Measurements from ENCODE around the gene GFRAL.

DNA sequence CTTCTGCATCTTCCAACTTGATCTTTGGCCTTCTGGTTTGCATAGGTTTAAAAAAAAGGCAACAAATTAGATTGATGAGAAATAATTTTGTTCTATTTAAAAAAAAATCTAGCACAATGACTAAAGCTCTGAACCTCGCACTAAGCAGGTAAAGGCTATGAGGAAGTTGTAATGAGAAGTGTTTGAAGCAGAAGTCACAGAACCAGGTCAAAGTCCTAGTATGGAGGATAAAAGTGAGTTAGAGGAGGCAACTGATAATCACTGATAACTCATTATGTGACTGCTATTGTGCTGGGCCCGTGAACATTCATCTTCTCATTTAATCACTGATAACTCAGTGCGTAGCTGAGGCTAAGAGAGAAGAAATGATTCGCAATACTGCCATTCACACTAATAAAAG is 46.1 kb upstream of the GFRAL start:
- TF ChIP-seq EZH2 (IDR thresholded peaks at IDR 0.05; ENCODE audit: low read length, unreplicated experiment) = no peak
- TF ChIP-seq, protein P1, sequence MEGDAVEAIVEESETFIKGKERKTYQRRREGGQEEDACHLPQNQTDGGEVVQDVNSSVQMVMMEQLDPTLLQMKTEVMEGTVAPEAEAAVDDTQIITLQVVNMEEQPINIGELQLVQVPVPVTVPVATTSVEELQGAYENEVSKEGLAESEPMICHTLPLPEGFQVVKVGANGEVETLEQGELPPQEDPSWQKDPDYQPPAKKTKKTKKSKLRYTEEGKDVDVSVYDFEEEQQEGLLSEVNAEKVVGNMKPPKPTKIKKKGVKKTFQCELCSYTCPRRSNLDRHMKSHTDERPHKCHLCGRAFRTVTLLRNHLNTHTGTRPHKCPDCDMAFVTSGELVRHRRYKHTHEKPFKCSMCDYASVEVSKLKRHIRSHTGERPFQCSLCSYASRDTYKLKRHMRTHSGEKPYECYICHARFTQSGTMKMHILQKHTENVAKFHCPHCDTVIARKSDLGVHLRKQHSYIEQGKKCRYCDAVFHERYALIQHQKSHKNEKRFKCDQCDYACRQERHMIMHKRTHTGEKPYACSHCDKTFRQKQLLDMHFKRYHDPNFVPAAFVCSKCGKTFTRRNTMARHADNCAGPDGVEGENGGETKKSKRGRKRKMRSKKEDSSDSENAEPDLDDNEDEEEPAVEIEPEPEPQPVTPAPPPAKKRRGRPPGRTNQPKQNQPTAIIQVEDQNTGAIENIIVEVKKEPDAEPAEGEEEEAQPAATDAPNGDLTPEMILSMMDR (conservative IDR thresholded peaks at IDR 0.05; ENCODE audit: low read depth, low read length) = no peak

All from PC-3 (cell line).